K562 (cell line): ENCODE data around the gene PKDCC. TPM values are rescaled to one million over a fixed set of nuclear protein-coding genes. Genes with fewer than 3 reads are reported as not detected.
A peak's percentile ranks its signal among the peaks of the same experiment; 100 is the strongest.

Experiments used
- ATAC-seq: fragments of 200-7000 bp; cut with Tn5 transposase; 3 replicates; pipeline ENCODE4 v1.9.1; 2020; ENCODE audit warnings: moderate library complexity
- BruUV-seq: library from RNA; stranded (reverse); fragments of 400-500 nt; replicated peaks from 2 replicates; lab custom pipeline; 2021; lab: Mats Ljungman, UMichigan
- CTCF ChIA-PET: fragments of 300-600 bp; formaldehyde crosslinking; extraction: SDS; loops from one replicate; lab custom pipeline; 2021; ENCODE audit warnings: low intra/inter-chr PET ratio; lab: Yijun Ruan, JAX
- POLR2A ChIA-PET: fragments of 300-600, 350-650 bp; sonication (Branson Sonifier 250); formaldehyde crosslinking; extraction: SDS; loops from one replicate; lab custom pipeline; 2021; ENCODE audit warnings: antibody characterized with exemption, inconsistent platforms; lab: Yijun Ruan, JAX
- DNase-seq, 4 experiments: peaks; one replicate each; pipeline versions ENCODE4 v3.0.0 to v3.0.0-alpha.2; 2011 to 2018; ENCODE audit warnings: low spot score in 3 of 4, mixed read lengths in 3 of 4; ENCODE audit errors: extremely low read depth in 1 of 4
- FAIRE-seq: peaks from 2 replicates; lab custom pipeline; 2011; peaks lifted over from hg19 to GRCh38; lab: Jason Lieb, UNC
- H2AFZ ChIP-seq: 2 replicates; pipeline ENCODE4 v1.6.0; 2011; ENCODE audit warnings: low read depth, low read length, control low read depth, inconsistent platforms
- H3K27ac ChIP-seq: fragments of 200-600 bp; 3 replicates; pipeline ENCODE4 v1.8.0; 2011; ENCODE audit warnings: low read depth, mild to moderate bottlenecking, control low read depth, inconsistent platforms, low read length, moderate library complexity, mixed read lengths; ENCODE audit errors: extremely low read depth
- H3K27me3 ChIP-seq, 2 experiments: fragments of 300-600 bp in 1 of 2; 2 replicates in 1 of 2; 3 replicates in 1 of 2; pipeline versions ENCODE4 v1.6.0 to v1.8.0; 2011; ENCODE audit warnings: inconsistent platforms in 2 of 2, low read length in 2 of 2, mild to moderate bottlenecking in 1 of 2, mixed read lengths in 1 of 2, moderate library complexity in 1 of 2; ENCODE audit not compliant: control insufficient read depth in 2 of 2, insufficient read depth in 2 of 2
- H3K36me3 ChIP-seq: fragments of 300-600 bp; 3 replicates; pipeline ENCODE4 v1.8.0; 2011; ENCODE audit warnings: mild to moderate bottlenecking, low read length, inconsistent platforms; ENCODE audit not compliant: control insufficient read depth, insufficient read depth
- H3K4me1 ChIP-seq, 2 experiments: fragments of 200-600 bp in 1 of 2; replicated peaks in 1 of 2; 2 replicates in 1 of 2; 3 replicates in 1 of 2; pipeline versions ENCODE4 v1.5.1 to v1.8.0; 2011; ENCODE audit warnings: inconsistent platforms in 2 of 2, low read length in 2 of 2, mild to moderate bottlenecking in 1 of 2, mixed read lengths in 1 of 2, moderate library complexity in 1 of 2; ENCODE audit not compliant: control insufficient read depth in 2 of 2, insufficient read depth in 2 of 2
- H3K4me2 ChIP-seq: 2 replicates; pipeline ENCODE4 v1.6.1; 2011; ENCODE audit warnings: low read length, control low read depth, inconsistent platforms, mixed read lengths; ENCODE audit not compliant: insufficient read depth
- H3K4me3 ChIP-seq: fragments of 200-600 bp; sonication (generic), shearing (Covaris generic); 2 replicates; pipeline ENCODE4 v1.5.1; 2016; ENCODE audit warnings: control low read depth, inconsistent platforms
- H3K79me2 ChIP-seq: fragments of 200-600 bp; 3 replicates; pipeline ENCODE4 v1.8.0; 2011; ENCODE audit warnings: low read length, inconsistent platforms; ENCODE audit not compliant: control insufficient read depth, insufficient read depth
- H3K9ac ChIP-seq, 2 experiments: 2 replicates each; pipeline versions ENCODE4 v1.6.0 to v1.6.1; 2011; ENCODE audit warnings: low read depth in 2 of 2, low read length in 2 of 2, control low read depth in 1 of 2, inconsistent platforms in 1 of 2, mild to moderate bottlenecking in 1 of 2, mixed read lengths in 1 of 2; ENCODE audit not compliant: insufficient read depth in 1 of 2
- H3K9me1 ChIP-seq: one replicate; pipeline ENCODE4 v1.6.0; 2011; ENCODE audit warnings: inconsistent platforms, mild to moderate bottlenecking, low read length, moderate library complexity; ENCODE audit not compliant: control insufficient read depth, insufficient read depth
- H3K9me3 ChIP-seq: replicated peaks from 2 replicates; pipeline ENCODE4 v1.5.1; 2011; ENCODE audit warnings: low read depth, low read length, inconsistent platforms; ENCODE audit not compliant: control insufficient read depth, insufficient read depth
- H4K20me1 ChIP-seq: replicated peaks from 2 replicates; pipeline ENCODE4 v1.6.1; 2011; ENCODE audit warnings: low read length, inconsistent platforms, mixed read lengths; ENCODE audit not compliant: control insufficient read depth, insufficient read depth
- CC2D1A ChIP-seq: fragments of 450-650 bp; IDR thresholded peaks from 2 replicates; pipeline ENCODE4 v1.6.1; 2017; ENCODE audit warnings: mild to moderate bottlenecking
- CTCF ChIP-seq, 3 experiments: IDR thresholded peaks in 2 of 3; conservative IDR thresholded peaks in 1 of 3; 2 replicates each; pipeline ENCODE4 v1.5.1; 2011 to 2012; ENCODE audit warnings: low read length in 3 of 3, mild to moderate bottlenecking in 3 of 3, control low read depth in 2 of 3, improper control_type of control experiment in 1 of 3, inconsistent platforms in 1 of 3, low read depth in 1 of 3, mixed read lengths in 1 of 3, moderate library complexity in 1 of 3; ENCODE audit not compliant: insufficient read depth in 2 of 3
- RAD21 ChIP-seq, 2 experiments: fragments of 250-450 bp in 1 of 2; fragments of 450-650 bp in 1 of 2; sonication (Bioruptor Pico) in 1 of 2; formaldehyde crosslinking in 1 of 2; IDR thresholded peaks in 1 of 2; conservative IDR thresholded peaks in 1 of 2; 2 replicates each; pipeline versions ENCODE4 v1.4.0 to v1.8.0; 2020 to 2022; ENCODE audit warnings: mild to moderate bottlenecking in 2 of 2, moderate library complexity in 1 of 2
- WGBS: fragments of 100-300 bp; shearing (Covaris generic); methylation state at CpG from one replicate; pipeline ENCODE4 v1.1.6; 2016; ENCODE audit warnings: low coverage, mixed read lengths; ENCODE audit not compliant: insufficient coverage; ENCODE audit errors: missing lambda C conversion rate; 5-methylcytosine and 5-hydroxymethylcytosine counted together
- in situ Hi-C: fragments of 300-500 bp; cut with MboI; formaldehyde crosslinking; loops from 4 replicates; pipeline ENCODE4 v1.15.0; 2018; ENCODE audit warnings: inconsistent platforms, mixed read lengths
- intact Hi-C: fragments of 100-400 bp; cut with micrococcal nuclease; formaldehyde crosslinking; loops from 2 replicates; pipeline ENCODE4 v1.14.2; 2022
- polyA plus RNA-seq, 8 experiments: library from polyadenylated mRNA; depleted of rRNA in 4 of 8; stranded (reverse) in 5 of 8; unstranded in 3 of 8; fragments of >200 nt; fragmentation: Nextera tagmentation in 2 of 8; fragmentation: Illumina TruSeq in 1 of 8; extraction: Ambion mirVana in 2 of 8; extraction: Trizol in 1 of 8; gene quantifications; 2 replicates each; pipeline versions ENCODE4 v1.2.1 to v1.2.3, GENCODE V29; 2011 to 2014; ENCODE audit warnings: inconsistent platforms in 1 of 8, missing spikeins in 1 of 8
- total RNA-seq, 7 experiments: library from RNA; depleted of rRNA in 6 of 7; stranded (reverse); fragments of >200 nt in 6 of 7; fragmentation: Illumina TruSeq in 2 of 7; extraction: Trizol in 2 of 7; gene quantifications; 2 replicates each; pipeline versions ENCODE4 v1.2.1 to v1.2.3, GENCODE V29; 2011 to 2021; ENCODE audit warnings: low replicate concordance in 1 of 7

PKDCC gene
- total and polyA plus RNA-seq, 9 of the 15 experiments (the other 6 are each of a cell fraction or from before 2014, with no cell fraction given) = 0.62 to 14.8 (median 1.3) TPM; not detected in 2

GRCh38 chr2:42077343-42077742 lies 29.5 kb downstream of the PKDCC start:
- Histone ChIP-seq H3K4me2 (no peak overlapping the region), H3K27ac (no peak overlapping the region), H2AFZ (no peak overlapping the region), H3K4me3 (no peak overlapping the region), H4K20me1 (no peaks in the 10 kb centered on the region; the same call in 1 of the 2 replicates)
- FAIRE-seq = no peak
- CTCF ChIA-PET = no interaction called here
- intact Hi-C loops = no loop called here
- peak; percentile 4 to 24 (median 13); a peak in 1 of 6 replicates for TF ChIP-seq CTCF (IDR thresholded peaks at IDR 0.05 in 2 of 3, conservative IDR thresholded peaks at IDR 0.05 in 1 of 3; ENCODE audit: insufficient read depth in 2 of 3, low read depth in 1 of 3, low read length in 3 of 3)
- no peak for TF ChIP-seq CC2D1A
- peak; percentile 5 to 50; a peak in 1 of 4 replicates for TF ChIP-seq RAD21 (CRISPR knock-in tag; conservative IDR thresholded peaks at IDR 0.05 in 1 of 2, IDR thresholded peaks at IDR 0.05 in 1 of 2)
- TF ChIP-seq, all 486 proteins: peak for 2
- H3K79me2 ChIP-seq = no peaks in the 10 kb centered on the region
- H3K36me3 ChIP-seq = no peaks in the 10 kb centered on the region
- peaks cover 4 to 11% of the 10 kb centered on the region in 2 experiments; a peak in 4 of 5 replicates for H3K27me3 ChIP-seq
- H3K9ac ChIP-seq = no peak overlapping the region
- DNase-seq (no peak), ATAC-seq (no peak; the same call in 2 of the 3 replicates)
- no peaks in the 10 kb centered on the region for H3K9me3 ChIP-seq
- in situ Hi-C loops = no loop called here
- H3K4me1 ChIP-seq = peaks cover 0 to 6% of the 10 kb centered on the region in 2 experiments; a peak in 1 of 5 replicates
- POLR2A ChIA-PET = interaction anchor here (0.6 kb wide), 1 partner anchor 157 kb away, joined by 3 read pairs; no protein-coding TSS in a partner anchor
- H3K9me1 ChIP-seq = no peaks in the 10 kb centered on the region
- no TSS peak for BruUV-seq
- 0% methylated on average over 2 of the region's 2 CpGs for WGBS
